ENCODE measurements around the gene GGTLC2. TPM values are rescaled to one million over a fixed set of nuclear protein-coding genes. Genes with fewer than 3 reads are reported as not detected.
A peak's percentile ranks its signal among the peaks of the same experiment; 100 is the strongest.
"Not testable (repeated sequence)": the region's sequence is repeated elsewhere in the genome, so short reads cannot be mapped to it uniquely, and the experiment has no call there.

Gene GGTLC2
- polyA plus RNA-seq, 12 donors: not detected

DNA sequence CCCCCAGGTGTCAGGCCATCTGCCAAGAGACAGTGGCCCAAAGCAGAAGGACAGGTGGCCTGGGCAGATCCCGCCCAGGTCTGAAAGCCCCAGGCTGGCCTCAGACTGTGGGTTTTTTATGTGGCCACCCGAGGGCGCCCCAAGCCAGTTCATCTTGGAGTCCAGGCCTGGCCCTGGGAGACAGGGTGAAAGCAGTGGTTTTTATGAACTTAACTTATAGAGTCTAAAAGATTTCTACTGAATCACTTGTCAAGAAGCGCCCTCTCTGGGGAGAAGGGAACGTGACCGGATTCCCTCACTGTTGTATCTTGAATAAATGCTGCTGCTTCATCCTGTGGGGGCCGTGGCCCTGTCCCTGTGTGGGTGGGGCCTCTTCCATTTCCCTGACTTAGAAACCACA, 8.2 kb upstream of the GGTLC2 start:
- DNase-seq: not testable (repeated sequence)

DNA sequence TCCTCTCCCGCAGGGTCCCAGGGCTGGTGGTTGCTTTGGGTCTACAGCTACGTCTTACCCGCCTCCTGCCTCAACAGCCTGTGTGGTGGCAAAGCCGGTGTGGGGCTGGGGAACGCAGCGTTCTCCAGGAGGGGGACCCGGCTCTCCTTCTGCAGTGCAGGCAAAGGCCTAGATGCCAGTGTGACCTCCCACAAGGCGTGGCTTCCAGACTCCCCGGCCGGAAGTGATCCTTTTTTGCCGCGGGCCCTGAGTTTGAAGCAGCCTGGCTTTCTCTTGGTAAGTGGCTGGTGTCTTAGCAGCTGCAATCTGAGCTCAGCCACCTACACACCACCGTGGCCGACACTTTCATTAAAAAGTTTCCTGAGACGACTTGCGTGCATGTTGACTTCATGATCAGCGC, 6.1 kb upstream of the GGTLC2 start:
- DNase-seq: not testable (repeated sequence)

DNA sequence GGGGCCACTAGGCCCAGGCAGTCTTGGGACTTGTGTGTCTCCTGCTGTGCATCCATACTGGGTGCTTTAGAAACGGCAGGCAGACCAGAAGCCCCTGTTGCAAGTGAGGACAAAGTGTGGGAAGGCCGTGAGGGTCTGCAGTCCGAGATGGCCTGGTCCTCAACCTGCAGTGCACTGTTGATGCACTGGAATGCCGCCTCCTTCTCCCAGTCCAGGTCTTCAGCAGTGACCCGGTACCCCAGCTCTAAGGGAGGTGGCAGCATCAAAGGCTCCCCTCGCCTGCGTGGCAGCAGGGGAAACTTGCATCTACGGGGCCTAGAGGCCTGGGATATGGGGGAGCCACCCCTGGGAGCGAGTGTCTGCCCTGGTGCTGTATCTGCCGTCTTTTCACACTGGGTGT, 2.2 kb upstream of the GGTLC2 start:
- not testable (repeated sequence) for DNase-seq

DNA sequence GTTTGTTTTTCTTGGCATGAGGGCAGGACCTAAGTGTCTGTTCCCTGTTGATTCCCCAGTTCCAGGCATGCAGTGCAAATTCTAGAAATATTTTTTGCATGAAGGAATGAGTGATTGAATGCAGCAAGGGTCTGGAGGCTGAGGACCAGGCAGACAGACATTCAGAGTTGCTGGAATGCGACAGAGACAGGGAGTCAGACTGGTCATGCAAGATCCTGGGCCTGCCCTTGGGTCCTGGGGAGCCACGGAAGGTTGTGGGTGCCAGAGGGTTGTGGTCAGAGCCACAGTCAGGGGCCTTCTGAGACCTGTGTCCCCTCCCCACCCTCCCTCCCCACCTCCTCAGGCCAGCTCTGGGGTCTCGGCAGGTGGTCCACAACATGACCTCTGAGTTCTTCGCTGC, 1.6 kb downstream of the GGTLC2 start:
- not testable (repeated sequence) for DNase-seq

DNA sequence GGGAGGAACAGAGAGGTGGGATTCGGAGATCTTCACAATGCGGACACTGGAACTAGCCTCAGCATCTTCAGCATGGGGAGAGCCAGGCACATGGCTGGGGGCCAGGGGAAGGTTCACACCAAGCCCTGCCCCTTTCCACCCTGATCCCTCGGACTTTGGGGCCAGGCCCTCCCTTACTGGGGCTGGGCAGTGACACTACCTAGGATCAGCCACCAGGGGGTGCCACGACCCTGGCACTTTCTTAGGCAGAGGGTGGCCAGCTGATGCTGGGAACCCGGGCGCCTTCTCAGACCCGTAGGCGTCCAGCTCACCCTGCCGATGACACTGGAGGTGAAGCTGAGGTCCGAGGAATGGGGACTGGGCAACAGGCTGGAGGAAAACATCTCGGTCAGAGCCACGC, 3.5 kb downstream of the GGTLC2 start:
- not testable (repeated sequence) for DNase-seq

DNA sequence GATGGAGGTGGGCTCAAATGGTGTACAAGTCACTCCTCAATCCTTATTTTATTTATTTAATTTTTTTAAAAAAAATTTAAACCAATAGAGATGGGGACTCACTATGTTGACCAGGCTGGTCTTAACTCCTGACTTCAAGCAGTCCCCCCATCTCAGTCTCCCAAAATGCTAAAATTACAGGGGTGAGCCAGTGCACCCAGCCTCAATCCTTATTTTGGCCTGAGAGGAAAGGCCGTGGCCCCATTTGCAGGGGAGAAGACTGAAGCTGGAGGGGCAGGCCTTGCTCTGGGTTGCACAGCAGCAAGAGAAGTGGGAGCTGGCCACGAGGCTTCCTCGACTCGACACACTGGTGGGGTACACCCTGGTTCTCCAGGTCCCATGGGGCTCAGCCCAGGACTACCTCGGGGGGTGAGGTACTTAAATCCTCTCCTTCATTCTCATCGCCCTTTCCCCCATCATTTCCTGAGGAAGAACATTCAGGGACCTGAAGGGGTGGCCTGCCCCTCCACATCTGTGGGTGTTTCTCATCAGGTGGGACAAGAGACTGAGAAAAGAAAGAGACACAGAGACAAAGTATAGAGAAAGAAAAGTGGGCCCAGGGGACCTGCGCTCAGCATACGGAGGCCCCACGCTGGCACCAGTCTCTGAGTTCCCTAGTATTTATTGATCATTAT, 4.6 kb downstream of the GGTLC2 start:
- not testable (repeated sequence) for DNase-seq

DNA sequence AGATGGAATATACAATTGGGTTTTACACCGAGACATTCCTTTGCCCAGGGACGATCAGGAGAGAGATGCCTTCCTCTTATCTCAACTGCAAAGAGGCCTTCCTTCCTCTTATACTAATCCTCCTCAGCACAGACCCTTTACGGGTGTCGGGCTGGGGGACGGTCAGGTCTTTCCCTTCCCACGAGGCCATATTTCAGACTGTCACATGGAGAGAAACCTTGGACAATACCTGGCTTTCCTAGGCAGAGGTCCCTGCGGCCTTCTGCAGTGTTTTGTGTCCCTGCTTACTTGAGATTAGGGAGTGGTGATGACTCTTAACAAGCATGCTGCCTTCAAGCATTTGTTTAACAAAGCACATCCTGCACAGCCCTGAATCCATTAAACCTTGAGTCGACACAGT, 5.3 kb downstream of the GGTLC2 start:
- not testable (repeated sequence) for DNase-seq

DNA sequence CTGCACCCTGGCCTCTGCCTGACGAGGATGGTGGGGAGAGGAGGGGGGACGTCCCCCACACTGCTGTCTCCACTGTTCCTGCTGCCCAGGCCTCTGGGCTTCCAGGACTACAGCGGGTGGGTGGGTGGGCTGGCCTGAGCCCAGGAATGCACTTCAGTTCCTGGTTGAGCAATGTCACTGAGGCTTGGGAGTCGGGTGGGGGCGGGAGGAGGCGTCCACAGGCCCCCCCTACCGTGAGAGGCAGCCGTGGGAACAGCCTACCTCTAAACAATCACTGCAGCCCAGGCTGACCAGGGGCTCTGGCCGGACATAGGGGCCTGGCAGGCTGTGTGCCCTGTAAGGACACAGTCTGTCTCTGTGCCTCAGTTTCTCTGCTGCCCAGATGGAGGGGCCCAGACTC, 6.0 kb downstream of the GGTLC2 start:
- DNase-seq: not testable (repeated sequence)

DNA sequence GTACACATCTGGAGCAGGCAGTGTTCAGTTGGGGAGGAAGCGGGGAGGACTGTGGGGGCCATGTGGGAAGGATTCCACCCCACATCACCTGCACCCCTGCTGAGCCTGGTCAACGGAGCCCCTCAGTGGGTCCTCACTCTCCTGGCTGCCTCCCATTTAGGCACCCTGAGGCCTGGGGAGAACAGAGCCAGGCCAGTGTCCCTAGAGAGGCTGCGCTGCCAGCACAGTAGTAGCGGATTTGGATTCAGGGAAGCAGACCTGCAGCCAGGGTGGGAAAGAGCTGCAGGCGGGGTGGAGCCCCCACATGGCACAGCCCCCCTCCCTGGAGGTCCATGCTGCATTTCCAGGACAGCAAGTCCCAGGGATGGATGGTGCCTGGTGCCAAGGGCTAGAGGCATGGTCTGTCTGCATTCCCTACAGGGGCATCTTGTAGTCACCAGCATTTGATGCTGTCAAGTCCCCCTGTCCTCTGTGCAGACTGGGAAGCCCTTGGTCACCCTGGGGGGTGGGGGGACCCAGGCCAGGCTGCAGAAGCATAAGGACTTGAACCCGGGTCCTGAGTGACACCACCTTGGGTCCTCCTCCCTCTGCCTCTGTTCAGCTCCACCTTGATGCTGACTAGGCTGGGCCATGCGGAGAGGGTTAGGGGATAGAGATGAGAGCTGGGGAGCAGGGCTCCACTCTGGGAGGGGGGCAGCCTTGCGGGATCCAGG, 6.5 kb downstream of the GGTLC2 start:
- DNase-seq: not testable (repeated sequence)

DNA sequence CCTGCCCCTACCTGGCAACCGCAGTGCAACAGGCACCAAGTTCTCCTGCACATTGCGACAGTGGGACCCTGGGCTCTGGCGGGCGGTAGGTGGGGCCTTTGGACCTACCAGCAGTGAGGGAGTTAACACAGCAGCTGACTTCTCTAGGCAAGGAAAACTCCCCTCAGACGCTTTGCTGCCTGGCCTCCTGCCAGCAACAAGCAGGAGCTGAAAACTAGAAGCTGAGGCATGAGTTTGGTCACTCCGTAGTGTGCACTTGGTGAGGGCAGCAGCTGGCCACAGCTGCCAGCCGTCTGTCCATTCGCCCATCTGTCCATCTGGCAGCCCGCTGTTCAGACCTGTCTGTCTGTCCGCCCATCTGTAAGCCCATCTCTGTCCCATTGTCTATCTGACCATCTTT, 7.2 kb downstream of the GGTLC2 start:
- DNase-seq: peak; percentile 46

DNA sequence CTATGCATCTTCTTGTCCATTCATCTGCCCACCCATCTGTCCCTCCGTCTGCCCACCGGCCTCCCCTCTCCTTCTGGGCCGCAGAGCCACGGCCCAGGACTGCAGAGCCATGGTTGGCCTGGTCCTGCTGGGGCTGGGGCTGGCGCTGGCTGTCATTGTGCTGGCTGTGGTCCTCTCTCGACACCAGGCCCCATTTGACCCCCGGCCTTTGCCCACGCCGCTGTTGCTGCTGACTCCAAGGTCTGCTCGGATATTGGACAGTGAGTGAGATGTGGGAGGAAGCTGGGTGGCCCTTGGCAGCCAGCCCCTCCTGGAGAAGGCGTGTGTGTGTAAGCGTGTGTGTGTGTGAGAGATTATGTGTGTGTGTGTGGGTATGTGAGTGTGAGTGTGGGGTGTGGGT, 7.7 kb downstream of the GGTLC2 start:
- peak; percentile 7 for DNase-seq

DNA sequence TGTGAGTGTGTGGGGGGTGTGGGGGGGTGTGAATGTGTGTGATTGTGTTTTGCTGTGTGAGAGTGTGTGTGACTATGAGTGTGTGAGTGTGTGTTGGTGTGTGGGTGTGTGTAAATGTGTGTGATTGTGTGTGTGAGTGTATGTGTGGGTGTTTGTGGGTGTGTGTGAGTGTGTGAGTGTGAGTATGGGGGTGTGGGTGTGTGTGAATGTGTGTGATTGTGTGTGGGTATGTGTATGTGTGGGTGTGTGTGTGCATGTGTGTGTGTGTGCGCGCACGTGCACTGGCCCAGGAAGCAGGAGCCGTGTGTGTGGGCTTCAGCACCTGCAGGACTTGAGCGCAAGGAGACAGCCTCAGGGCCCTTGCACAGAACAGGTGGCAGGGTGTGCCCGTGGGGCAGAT, 8.2 kb downstream of the GGTLC2 start:
- DNase-seq: not testable (repeated sequence)

DNA sequence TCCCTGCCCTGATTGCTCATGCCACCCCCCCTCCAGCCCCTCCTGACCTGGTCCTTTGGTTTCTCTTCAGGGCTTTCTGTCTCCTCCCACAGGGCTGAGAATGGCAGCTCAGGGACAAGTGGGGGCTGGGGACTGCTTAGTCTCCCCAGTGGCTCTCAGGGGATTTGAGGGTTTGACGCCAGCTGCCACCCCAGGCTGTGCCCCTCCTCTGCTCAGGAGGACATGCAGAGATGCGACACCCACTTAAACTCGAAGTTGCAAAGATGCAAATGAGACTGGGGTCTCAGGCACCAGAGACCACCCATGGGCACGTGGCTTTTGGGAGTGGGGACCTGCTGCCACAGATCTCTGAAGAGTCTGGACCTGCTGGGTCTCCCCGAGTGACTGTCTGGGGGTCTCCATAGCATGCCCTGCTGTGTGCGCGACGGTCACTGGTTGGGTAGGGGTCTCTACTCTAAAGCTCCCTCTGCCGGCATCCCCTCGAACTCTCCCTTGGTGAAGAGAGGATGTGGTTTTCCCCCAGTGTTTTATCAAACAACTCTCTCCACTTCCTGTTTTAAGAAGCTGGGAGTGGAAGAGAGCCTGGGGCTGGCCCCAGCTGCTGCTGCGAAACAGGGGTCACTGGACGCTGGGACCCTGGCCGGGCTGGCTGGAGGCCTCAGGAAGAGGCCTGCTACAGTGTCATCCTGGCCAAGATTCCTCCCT, 9.4 kb downstream of the GGTLC2 start:
- not testable (repeated sequence) for DNase-seq

DNA sequence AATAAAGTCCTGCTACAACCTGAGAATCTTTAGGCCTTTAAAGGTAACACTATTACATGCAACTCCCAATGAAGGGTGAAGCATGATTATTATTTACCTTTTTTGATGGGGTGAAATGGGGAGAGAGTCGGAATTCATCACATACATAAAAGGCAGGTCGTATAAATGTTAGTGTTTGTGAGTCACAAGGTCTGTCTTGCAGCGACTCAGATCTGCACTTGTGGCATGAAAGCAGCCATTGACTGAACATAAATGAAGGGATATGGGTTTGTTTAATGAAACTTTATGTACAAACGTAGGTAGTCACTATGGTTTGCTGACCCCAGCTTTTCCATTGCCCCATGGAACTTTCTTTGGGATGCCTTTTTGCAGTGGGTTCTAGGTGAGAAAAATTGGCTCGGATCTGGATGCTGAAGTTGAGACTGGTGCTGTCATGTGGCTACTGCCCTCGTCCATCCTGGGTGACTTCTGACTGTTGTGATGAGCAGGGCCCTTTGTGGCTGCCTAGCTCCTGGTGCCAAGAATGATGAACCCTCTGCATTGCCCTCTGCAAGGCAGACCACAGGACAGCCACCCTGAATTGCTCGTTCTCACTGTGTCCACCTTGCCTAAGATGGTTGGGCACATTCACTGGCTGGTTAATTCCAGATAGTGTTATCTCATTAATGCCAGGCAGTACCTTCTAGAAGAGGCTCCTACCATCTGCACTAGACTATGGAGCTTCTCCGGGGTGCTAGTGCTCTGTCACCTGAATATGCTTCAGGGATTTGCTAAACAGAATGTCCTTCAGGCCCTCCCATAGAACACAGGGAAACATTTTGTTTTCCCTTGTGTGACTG, 11.3 kb downstream of the GGTLC2 start:
- DNase-seq: no peak

DNA sequence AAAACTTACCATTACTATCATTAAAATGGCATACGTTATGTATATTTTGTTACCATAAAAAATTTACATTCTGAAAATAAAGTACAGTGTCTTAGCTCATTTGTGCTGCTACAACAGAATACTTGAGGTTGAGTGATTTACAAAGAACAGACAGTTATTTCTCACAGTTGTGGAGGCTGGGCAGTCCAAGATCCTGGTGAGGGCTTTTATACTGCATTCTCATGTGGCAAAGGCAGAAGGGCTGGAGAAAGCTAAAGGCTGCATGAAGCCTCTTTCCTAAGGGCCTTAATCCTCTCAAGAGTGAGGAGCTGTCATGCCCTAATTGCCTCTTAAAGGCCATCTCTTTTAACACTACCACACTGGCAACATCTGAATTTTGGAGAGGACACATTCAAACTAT, 13.3 kb downstream of the GGTLC2 start:
- no peak for DNase-seq

DNA sequence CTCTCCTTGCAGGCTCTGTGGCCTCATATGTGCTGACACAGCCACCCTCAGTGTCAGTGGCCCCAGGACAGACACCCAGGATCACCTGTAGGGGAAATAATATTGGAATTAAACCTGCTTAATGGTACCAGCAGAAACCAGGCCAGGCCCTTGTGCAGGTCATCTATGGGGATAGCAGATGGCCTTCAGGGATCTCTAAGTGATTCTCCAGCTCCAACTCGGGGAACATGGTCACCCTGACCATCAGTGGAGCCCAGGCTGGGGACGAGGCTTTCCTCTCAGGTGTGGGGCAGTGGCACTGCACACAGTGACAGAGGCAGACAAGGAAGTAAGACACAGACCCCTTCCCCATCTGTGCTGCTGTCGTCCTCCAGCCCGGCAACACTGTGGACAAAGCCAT, 16.9 kb downstream of the GGTLC2 start:
- no peak for DNase-seq

DNA sequence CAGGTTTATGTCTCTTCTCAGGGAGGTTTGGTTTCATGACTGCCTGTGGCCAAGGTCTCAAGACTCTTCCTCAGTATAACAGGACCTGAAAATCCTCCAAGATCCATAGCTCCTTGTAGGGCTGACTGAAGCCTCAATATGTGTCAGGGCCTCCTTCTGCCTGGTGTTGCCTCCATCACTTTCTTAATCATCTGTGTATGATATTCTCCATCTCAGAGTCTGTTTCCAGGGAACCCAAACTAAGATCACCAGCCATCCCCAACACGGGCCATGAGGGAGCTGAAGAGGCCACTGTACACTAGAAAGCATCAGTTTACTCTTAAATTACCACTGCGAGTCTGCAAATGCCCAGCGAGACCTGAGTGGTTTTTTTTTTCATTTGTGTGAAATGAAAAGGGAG, 17.7 kb downstream of the GGTLC2 start:
- DNase-seq: no peak

DNA sequence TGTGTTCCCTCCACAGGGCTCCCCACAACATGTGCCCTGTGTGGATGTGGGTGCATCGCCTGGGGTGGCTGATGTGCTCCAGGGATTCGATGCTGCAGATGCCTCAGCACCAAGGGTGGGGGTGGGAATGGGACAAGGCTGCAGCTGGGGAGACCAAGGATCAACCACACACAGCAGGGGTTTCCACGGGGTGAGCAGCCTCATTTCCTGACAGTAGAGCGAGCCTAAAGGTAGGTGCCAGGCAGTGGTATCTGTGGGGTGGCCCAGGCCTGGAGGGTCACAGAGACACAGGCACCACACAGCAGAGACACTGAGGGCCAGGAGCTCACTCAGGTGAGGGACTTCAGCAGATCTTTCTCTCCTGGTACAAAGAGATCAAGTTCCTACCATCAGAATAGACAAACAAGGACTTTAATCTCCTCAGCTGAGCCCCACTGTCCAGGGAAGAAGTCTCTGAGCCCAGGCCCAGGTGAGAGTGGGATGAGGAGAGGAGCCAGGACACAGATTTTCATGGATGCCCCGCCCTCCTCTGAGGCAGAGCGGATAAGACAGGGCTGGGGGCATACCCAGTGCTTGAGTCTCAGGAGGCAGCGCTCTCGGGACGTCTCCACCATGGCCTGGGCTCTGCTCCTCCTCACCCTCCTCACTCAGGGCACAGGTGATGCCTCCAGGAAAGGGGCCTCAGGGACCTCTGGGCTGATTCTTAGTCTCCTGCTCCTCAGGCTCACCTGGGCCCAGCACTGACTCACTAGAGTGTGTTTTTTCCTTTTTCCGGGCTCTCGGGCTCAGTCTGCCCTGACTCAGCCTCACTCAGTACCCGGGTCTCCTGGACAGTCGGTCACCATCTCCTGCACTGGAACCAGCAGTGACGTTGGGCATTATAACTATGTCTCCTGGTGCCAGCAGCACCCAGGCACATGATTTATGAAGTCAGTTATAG, 19.7 kb downstream of the GGTLC2 start:
- DNase-seq: no peak

DNA sequence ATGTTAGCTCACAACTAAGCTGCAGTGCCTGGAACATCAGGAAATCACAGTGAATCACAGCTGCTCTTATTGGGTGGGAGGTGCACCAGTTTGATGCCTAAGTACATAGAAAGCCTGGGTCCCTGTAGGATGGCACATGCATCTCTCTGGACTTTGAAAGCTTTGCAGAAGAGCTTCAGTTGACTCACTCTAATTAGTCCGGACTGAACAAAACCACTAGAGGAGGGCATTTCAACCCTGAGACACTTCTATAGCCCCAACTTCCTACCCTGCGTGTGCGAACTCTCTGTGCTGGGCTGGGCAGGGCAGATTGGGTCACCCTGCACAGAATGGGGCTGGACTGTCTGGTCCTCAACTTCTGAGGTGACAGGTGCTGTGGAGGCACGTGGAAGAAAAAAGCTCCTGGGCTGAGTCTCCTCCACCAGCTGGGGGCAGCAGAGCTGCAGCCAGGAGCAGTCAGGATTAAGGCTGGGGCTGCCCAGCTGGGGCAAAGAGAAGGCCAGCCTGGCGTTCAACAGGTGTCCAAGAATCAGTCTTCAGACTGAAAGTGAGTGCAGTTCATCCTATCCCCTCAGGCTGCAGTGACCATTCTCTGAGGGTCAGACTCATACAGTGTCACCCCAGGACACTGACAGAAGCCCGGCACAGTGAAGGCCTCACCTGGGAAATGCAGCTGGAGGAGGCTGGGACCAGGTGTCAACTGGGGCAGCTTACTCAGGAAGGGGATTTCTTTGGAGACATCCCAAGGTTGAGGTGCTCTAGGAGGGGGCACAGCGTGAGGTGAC, 22.1 kb downstream of the GGTLC2 start:
- DNase-seq: no peak

Data from muscle of arm (tissue), 12 donors.